PC-3 (cell line): ENCODE results near the gene BAZ2B. TPM values are rescaled to one million over a fixed set of nuclear protein-coding genes. Genes with fewer than 3 reads are reported as not detected.
A peak's percentile ranks its signal among the peaks of the same experiment; 100 is the strongest.
"Not testable (repeated sequence)": the region's sequence is repeated elsewhere in the genome, so short reads cannot be mapped to it uniquely, and the experiment has no call there.

ENCODE experiments used
- ATAC-seq: fragments of 200-7000 bp; cut with Tn5 transposase; 2 replicates; pipeline ENCODE4 v1.9.1; 2020; ENCODE audit warnings: mild to moderate bottlenecking, moderate library complexity
- BruUV-seq: library from RNA; stranded (reverse); fragments of 400-500 nt; replicated peaks from 2 replicates; lab custom pipeline; 2021; lab: Mats Ljungman, UMichigan
- CTCF ChIA-PET: fragments of 300-600 bp; sonication (Branson Sonifier 250); formaldehyde crosslinking; loops from one replicate; lab custom pipeline; 2022; ENCODE audit warnings: antibody characterized with exemption; lab: Charles Lee
- POLR2A ChIA-PET: fragments of 300-600 bp; sonication (Branson Sonifier 250); formaldehyde crosslinking; loops from one replicate; lab custom pipeline; 2022; ENCODE audit warnings: antibody characterized with exemption; ENCODE audit not compliant: unreplicated experiment; lab: Charles Lee
- DNase-seq: peaks from one replicate; pipeline ENCODE4 v3.0.0-alpha.2; 2015
- H2AFZ ChIP-seq: fragments of 300-600 bp; sonication (generic); 2 replicates; pipeline ENCODE4 v1.6.0; 2016; ENCODE audit warnings: antibody characterized with exemption, low read length
- H3F3A ChIP-seq: fragments of 300-600 bp; sonication (generic); one replicate; pipeline ENCODE4 v1.6.0; 2017; ENCODE audit warnings: antibody characterized with exemption, low read length, control low read depth, mild to moderate bottlenecking; ENCODE audit not compliant: unreplicated experiment
- H3K27ac ChIP-seq: fragments of 300-600 bp; sonication (generic); 2 replicates; pipeline ENCODE4 v1.5.1; 2016; ENCODE audit warnings: mild to moderate bottlenecking, low read length
- H3K27me3 ChIP-seq: fragments of 300-600 bp; sonication (generic); 2 replicates; pipeline ENCODE4 v1.6.1; 2016; ENCODE audit warnings: low read length, mixed read lengths
- H3K36me3 ChIP-seq: fragments of 300-600 bp; sonication (generic); 2 replicates; pipeline ENCODE4 v1.6.1; 2016; ENCODE audit warnings: low read depth, mixed run types, low read length, mixed read lengths
- H3K4me1 ChIP-seq: fragments of 300-600 bp; sonication (generic); 2 replicates; pipeline ENCODE4 v1.5.1; 2016; ENCODE audit warnings: low read length; ENCODE audit not compliant: insufficient read depth
- H3K4me2 ChIP-seq: fragments of 300-600 bp; sonication (generic); 2 replicates; pipeline ENCODE4 v1.6.0; 2016; ENCODE audit warnings: low read length
- H3K4me3 ChIP-seq: fragments of 300-600 bp; sonication (generic); 2 replicates; pipeline ENCODE4 v1.5.1; 2016; ENCODE audit warnings: mild to moderate bottlenecking, low read length, mixed read lengths
- H3K79me2 ChIP-seq: fragments of 300-600 bp; sonication (generic); 2 replicates; pipeline ENCODE4 v1.6.1; 2017; ENCODE audit warnings: low read length, mixed read lengths
- H3K9ac ChIP-seq: fragments of 300-600 bp; sonication (generic); 2 replicates; pipeline ENCODE4 v1.6.0; 2016; ENCODE audit warnings: mild to moderate bottlenecking, low read length
- H3K9me2 ChIP-seq: fragments of 300-600 bp; sonication (generic); replicated peaks from 2 replicates; pipeline ENCODE4 v1.6.1; 2016; ENCODE audit warnings: mixed run types, low read length, mixed read lengths
- H3K9me3 ChIP-seq: fragments of 300-600 bp; sonication (generic); 2 replicates; pipeline ENCODE4 v1.6.1; 2016; ENCODE audit warnings: low read length, mixed read lengths
- H4K20me1 ChIP-seq: fragments of 300-600 bp; sonication (generic); 2 replicates; pipeline ENCODE4 v1.6.1; 2016; ENCODE audit warnings: low read length, mixed read lengths
- EZH2 ChIP-seq: fragments of 300-600 bp; sonication (generic); IDR thresholded peaks from one replicate; pipeline ENCODE4 v1.6.1; 2017; ENCODE audit warnings: antibody characterized with exemption, mild to moderate bottlenecking, low read length; ENCODE audit not compliant: unreplicated experiment
- EZH2phosphoT487 ChIP-seq: fragments of 300-600 bp; sonication (generic); IDR thresholded peaks from 2 replicates; pipeline ENCODE4 v1.6.1; 2018; ENCODE audit warnings: mild to moderate bottlenecking, antibody characterized with exemption, low read length, borderline replicate concordance
- intact Hi-C: fragments of 100-400 bp; cut with micrococcal nuclease; formaldehyde crosslinking; loops from 2 replicates; pipeline ENCODE4 v1.9.0; 2023
- total RNA-seq: library from RNA; depleted of rRNA; stranded (reverse); fragments of >200 nt; gene quantifications from 2 replicates; pipeline ENCODE4 v1.2.3, GENCODE V29; 2014
- TF ChIP-seq, protein P1 (sequence below): fragments of 300-600 bp; sonication (generic); conservative IDR thresholded peaks from 2 replicates; pipeline ENCODE4 v1.5.1; 2017; ENCODE audit warnings: antibody characterized with exemption, low read depth, mild to moderate bottlenecking, low read length

BAZ2B gene
- total RNA-seq, 1 experiment from 2014 or later, result 19.6 TPM

DNA sequence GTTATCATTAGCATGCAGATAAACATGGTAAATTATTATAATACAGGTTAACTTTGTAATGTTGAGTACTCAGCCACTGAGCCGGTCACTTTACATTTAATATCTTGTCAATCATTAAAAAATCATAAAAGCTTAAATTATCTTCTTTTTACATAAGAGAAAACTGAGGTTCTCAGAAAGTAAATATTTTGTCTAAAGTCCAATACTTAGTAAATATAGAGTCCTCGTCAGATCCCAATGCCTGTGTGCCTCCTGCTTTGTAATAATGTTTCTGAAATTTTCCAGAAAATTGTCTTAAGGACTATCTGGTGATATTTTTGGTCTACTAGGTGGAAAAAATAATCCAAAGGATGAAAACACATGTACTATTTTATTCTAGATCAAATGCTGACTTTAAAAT lies 213.6 kb downstream of the BAZ2B start:
- Histone ChIP-seq H3K36me3 (no peaks in the 10 kb centered on the region), H3K9ac (no peak overlapping the region), H3K4me3 (no peak overlapping the region), H3K27me3 (no peaks in the 10 kb centered on the region), H3K4me1 (peaks cover 10% of the 10 kb centered on the region), H2AFZ (no peak overlapping the region), H3K79me2 (no peaks in the 10 kb centered on the region), H4K20me1 (no peaks in the 10 kb centered on the region), H3K9me2 (no peaks in the 10 kb centered on the region), H3K4me2 (no peak overlapping the region), H3F3A (no peaks in the 10 kb centered on the region), H3K27ac (no peak overlapping the region), H3K9me3 (no peaks in the 10 kb centered on the region)
- TF ChIP-seq EZH2phosphoT487 (no peak), EZH2 (no peak)
- TF ChIP-seq, protein P1, sequence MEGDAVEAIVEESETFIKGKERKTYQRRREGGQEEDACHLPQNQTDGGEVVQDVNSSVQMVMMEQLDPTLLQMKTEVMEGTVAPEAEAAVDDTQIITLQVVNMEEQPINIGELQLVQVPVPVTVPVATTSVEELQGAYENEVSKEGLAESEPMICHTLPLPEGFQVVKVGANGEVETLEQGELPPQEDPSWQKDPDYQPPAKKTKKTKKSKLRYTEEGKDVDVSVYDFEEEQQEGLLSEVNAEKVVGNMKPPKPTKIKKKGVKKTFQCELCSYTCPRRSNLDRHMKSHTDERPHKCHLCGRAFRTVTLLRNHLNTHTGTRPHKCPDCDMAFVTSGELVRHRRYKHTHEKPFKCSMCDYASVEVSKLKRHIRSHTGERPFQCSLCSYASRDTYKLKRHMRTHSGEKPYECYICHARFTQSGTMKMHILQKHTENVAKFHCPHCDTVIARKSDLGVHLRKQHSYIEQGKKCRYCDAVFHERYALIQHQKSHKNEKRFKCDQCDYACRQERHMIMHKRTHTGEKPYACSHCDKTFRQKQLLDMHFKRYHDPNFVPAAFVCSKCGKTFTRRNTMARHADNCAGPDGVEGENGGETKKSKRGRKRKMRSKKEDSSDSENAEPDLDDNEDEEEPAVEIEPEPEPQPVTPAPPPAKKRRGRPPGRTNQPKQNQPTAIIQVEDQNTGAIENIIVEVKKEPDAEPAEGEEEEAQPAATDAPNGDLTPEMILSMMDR, result no peak
- no TSS peak for BruUV-seq
- ATAC-seq (no peak), DNase-seq (no peak)
- POLR2A ChIA-PET, result no interaction called here
- intact Hi-C loops, result no loop called here
- CTCF ChIA-PET, result no interaction called here

DNA sequence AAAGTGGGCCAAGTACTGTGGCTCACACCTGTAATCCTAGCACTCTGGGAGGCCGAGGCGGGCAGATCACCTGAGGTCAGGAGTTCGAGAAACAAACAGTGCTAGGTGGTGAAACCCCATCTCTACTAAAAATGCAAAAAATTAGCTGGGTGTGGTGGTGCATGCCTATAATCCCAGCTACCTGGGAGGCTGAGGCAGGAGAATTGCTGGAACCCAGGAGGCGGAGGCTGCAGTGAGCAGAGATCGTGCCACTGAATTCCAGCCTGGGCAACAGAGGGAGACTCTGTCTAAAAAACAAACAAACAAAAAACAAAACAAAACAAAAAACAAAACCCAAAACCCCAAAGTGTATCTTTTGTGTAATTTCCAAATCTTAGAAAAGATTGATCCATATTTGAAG lies 214.2 kb downstream of the BAZ2B start:
- H3K9ac ChIP-seq, H3F3A ChIP-seq, intact Hi-C loops, DNase-seq, H3K79me2 ChIP-seq, ATAC-seq, H4K20me1 ChIP-seq, POLR2A ChIA-PET, CTCF ChIA-PET, H3K9me3 ChIP-seq, H2AFZ ChIP-seq, H3K4me2 ChIP-seq, H3K27me3 ChIP-seq, H3K27ac ChIP-seq, H3K36me3 ChIP-seq, H3K4me3 ChIP-seq, H3K9me2 ChIP-seq, BruUV-seq: not testable (repeated sequence)
- H3K4me1 ChIP-seq, result peaks cover 10% of the 10 kb centered on the region

DNA sequence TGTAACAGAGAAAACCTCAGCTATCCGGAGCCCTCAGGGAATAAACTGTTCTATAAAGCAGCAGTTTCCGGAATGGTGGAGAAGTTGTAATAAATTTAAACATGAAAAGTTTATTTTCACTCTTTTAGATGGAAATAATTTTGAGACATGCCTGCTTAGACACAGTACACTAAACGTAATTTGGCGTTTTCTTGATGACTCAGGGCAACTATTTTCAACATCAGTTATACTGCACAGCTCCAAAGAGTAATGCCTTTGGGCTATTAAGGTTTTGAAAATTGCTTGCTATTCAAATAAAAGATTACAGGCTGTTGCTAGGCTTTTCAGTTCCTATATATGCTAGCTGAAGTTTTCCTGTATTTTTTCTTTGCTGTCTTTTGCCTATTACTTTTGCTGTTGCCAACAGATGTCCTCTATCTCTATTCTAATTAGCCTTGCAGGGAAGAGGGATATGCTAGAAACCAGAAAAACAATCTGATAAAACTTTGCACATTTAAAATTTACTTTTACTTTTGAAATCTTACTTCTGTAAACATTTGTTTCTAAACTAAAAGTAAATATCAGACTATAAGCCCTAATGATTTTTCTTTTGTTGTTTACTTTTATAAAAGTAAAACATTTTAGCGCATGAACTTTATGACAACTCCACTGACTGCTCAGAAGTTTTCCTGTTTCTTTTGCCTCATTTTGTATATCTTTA lies 216.5 kb downstream of the BAZ2B start:
- Histone ChIP-seq H3K9ac (no peak overlapping the region), H3K36me3 (no peaks in the 10 kb centered on the region), H3K4me2 (peak overlapping the region; percentile 50), H4K20me1 (no peaks in the 10 kb centered on the region), H3K9me3 (no peaks in the 10 kb centered on the region), H3F3A (no peaks in the 10 kb centered on the region), H2AFZ (peak overlapping the region; percentile 10; the same call in 1 of the 2 replicates), H3K9me2 (no peaks in the 10 kb centered on the region), H3K27me3 (no peaks in the 10 kb centered on the region), H3K27ac (no peak overlapping the region), H3K4me3 (no peak overlapping the region), H3K4me1 (peaks cover 10% of the 10 kb centered on the region), H3K79me2 (no peaks in the 10 kb centered on the region)
- ChIA-PET CTCF (no interaction called here), POLR2A (no interaction called here)
- no TSS peak for BruUV-seq
- TF ChIP-seq, protein P1, result no peak
- TF ChIP-seq EZH2phosphoT487 (no peak), EZH2 (no peak)
- ATAC-seq (peak; percentile 98), DNase-seq (peak; percentile 70)
- intact Hi-C loops, result no loop called here
